Astrocyte of the cerebellum (primary cell): ENCODE data around the gene ASCC3.
"Not testable (repeated sequence)": the region's sequence is repeated elsewhere in the genome, so short reads cannot be mapped to it uniquely, and the experiment has no call there.

Source experiments
- DNase-seq: peaks from one replicate; pipeline ENCODE4 v3.0.0-alpha.2; 2011; ENCODE audit warnings: low read depth
- H3K4me3 ChIP-seq: 2 replicates; pipeline ENCODE4 v1.5.1; 2011; ENCODE audit warnings: mild to moderate bottlenecking, low read depth, low read length, moderate library complexity
- in situ Hi-C: cut with HindIII; loops from 2 replicates; pipeline ENCODE4 v1.10.0; 2017; ENCODE audit warnings: low sequenced_read_pairs
- TF ChIP-seq, protein P1 (sequence below): IDR thresholded peaks from 2 replicates; pipeline ENCODE4 v1.5.1; 2012; ENCODE audit warnings: low read length, low read depth, moderate library complexity, mild to moderate bottlenecking; ENCODE audit errors: missing control alignments

ASCC3 gene

DNA sequence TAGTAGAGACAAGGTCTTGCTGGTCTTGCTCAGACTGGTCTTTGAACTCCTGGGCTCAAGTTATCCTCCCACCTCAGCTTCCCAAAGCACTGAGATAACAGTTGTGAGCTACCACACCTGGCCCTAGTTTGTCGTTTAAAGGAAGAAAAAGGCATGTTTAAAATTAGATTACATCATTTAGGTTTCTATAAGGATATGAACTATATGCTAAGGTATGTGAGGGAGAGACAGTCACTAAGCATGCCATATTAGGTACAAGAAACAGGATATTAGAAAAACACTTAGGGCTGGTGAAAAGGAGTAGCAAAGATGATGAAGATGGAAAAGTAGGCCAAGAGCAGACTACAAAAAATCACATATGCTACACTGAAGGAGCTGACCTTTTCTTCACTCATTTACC lies 106.4 kb downstream of the ASCC3 start:
- in situ Hi-C loops: no loop called here
- no peak overlapping the region for H3K4me3 ChIP-seq
- TF ChIP-seq, protein P1, sequence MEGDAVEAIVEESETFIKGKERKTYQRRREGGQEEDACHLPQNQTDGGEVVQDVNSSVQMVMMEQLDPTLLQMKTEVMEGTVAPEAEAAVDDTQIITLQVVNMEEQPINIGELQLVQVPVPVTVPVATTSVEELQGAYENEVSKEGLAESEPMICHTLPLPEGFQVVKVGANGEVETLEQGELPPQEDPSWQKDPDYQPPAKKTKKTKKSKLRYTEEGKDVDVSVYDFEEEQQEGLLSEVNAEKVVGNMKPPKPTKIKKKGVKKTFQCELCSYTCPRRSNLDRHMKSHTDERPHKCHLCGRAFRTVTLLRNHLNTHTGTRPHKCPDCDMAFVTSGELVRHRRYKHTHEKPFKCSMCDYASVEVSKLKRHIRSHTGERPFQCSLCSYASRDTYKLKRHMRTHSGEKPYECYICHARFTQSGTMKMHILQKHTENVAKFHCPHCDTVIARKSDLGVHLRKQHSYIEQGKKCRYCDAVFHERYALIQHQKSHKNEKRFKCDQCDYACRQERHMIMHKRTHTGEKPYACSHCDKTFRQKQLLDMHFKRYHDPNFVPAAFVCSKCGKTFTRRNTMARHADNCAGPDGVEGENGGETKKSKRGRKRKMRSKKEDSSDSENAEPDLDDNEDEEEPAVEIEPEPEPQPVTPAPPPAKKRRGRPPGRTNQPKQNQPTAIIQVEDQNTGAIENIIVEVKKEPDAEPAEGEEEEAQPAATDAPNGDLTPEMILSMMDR: no peak
- DNase-seq: no peak

DNA sequence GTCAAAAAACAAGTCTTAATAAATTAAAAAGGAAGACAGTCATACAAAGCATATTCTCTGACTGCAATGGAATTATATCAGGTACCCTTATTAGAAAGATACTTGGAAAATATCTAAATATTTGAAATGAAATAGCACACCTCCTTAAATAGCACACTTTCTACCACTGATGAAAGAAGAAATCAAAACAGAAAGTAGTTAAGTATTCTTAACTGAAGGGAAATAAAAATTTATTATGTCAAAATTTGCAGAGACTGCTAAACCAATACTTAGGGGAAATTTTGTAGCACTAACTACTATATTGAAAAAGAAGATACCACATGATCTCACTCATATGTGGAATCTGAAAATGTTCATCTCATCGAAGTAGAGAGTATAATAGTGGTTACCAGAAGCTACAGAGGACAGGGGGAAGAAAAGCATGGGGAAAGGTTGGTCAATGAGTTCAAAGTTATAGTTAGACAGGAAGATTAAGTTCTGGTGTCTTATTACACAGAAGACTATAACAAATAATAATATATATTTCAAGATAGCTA lies 112.2 kb downstream of the ASCC3 start:
- no peak for DNase-seq
- H3K4me3 ChIP-seq: no peak overlapping the region
- TF ChIP-seq, protein P1: no peak
- in situ Hi-C loops: no loop called here

DNA sequence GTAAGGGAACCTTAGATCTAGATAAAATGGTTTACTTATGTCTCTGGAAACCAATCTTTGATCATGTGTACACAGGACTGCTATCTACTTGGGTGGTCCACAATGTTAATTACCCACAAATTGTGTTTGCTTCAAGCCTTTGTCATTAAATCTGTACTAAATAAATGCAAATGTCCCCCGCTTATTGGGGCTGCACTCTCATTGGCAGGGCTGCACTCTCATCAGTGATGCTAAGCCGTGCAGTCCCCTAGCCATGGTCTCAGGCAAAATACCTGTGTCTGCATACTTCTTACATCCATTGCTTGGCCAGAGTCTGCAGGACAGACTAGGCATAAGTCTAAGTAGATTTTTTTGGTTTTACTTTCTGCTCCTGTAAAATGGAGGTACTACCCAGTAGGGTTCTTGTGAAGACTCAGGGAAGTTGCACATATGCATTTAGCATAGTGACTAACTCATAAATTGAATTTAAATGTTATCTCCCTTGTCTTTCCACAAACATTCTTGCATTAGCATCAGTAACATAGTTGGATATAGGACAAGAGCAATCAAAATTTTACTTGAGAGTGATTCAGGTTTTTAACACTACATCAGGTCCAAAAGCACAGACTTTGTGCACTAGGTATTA lies 117.4 kb downstream of the ASCC3 start:
- no peak for DNase-seq
- in situ Hi-C loops: no loop called here
- TF ChIP-seq, protein P1: no peak
- H3K4me3 ChIP-seq: no peak overlapping the region

DNA sequence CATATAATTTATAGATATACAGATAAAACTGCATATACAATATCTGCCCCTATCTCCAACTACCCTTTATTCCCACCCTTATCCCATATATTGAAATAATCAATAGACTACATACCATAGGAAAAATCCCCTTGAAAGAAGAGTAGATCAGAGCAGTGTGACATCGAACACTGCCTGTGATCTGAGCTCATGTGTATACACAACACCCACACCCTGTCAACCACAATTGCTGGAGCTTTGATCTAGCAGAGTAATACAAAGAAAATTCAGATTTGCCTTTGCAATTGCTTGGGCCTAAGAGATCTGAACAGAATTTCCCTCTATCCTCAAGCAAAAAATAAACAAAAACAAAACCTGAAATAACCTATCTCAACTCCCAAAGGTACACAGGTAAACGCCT lies 119.3 kb downstream of the ASCC3 start:
- in situ Hi-C loops: no loop called here
- TF ChIP-seq, protein P1: no peak
- H3K4me3 ChIP-seq: no peak overlapping the region

DNA sequence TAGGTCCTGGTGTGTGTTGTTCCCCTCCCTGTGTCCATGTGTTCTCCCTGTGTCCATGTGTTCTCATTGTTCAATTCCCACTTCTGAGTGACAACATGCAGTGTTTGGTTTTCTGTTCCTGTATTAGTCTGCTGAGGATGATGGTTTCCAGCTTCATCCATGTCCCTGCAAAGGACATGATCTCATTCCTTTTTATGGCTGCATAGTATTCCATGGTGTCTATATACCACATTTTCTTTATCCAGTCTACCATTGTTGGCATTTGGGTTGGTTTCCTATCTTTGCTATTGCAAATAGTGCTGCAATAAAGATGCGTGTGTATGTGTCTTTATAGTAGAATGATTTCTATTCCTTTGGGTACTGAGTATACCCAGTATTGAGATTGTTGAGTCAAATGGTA lies 122.7 kb downstream of the ASCC3 start:
- H3K4me3 ChIP-seq, DNase-seq, in situ Hi-C loops: not testable (repeated sequence)

More for the DNA sequence above, 119.3 kb downstream of the ASCC3 start:
- no peak for DNase-seq

DNA sequence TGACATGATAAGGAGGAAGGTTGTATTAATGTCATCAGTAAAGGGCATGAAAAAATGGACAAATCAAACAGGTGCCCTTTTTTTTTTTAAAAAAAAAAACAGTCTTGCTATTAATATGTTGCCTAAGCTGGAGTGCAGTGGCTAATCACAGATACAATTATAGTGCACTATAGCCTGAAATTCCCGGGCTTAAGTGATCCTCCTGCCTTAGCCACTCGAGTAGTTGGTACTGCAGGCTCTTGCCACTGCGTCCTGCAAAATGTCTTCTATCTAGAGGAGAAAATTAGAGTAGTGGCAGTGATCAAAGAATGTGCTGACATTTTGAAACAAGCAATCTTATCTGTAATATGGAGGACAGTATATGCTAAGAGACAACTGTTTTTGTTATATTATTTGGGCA lies 127.7 kb downstream of the ASCC3 start:
- TF ChIP-seq, protein P1: no peak
- no peak for DNase-seq
- in situ Hi-C loops: no loop called here
- no peak overlapping the region for H3K4me3 ChIP-seq

DNA sequence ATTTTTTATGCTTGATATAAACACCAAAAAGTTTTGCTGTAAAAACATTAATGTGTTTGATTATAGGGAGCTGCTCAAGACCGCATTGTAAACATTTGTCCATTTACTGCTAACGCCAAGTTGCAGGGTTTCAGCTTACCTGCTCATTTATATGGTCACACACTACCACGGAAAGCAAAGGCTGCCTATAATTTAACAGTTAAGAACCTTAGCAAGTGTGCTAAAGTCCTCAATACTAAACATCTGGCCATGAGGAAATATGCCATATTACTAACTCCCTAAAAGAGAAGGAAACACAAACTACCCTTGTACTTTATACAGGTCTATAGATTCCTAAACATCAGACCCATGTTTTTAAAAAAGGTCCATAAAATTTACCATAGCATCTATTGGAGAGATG lies 129.5 kb downstream of the ASCC3 start:
- H3K4me3 ChIP-seq: no peak overlapping the region
- DNase-seq: no peak
- TF ChIP-seq, protein P1: no peak
- in situ Hi-C loops: no loop called here
